HEK293 (cell line): ENCODE results near the gene IGSF9.

ENCODE experiments used
- BCL11A ChIP-seq: fragments of 450-650 bp; formaldehyde crosslinking; IDR thresholded peaks from 2 replicates; pipeline ENCODE4 v1.5.1; 2016; ENCODE audit warnings: low read depth, missing biosample characterization, missing genetic modification characterization
- CTCF ChIP-seq: fragments of 450-650 bp; formaldehyde crosslinking; IDR thresholded peaks from 2 replicates; pipeline ENCODE4 v1.5.1; 2016; ENCODE audit warnings: missing biosample characterization, missing genetic modification characterization
- HOXA7 ChIP-seq: sonication (generic); formaldehyde crosslinking; IDR thresholded peaks from 2 replicates; pipeline ENCODE4 v1.8.1; 2022; ENCODE audit warnings: missing genetic modification reagents, borderline replicate concordance
- OSR2 ChIP-seq: fragments of 450-650 bp; formaldehyde crosslinking; IDR thresholded peaks from 2 replicates; pipeline ENCODE4 v1.5.1; 2016; ENCODE audit warnings: missing biosample characterization, missing genetic modification characterization
- PRDM1 ChIP-seq: fragments of 450-650 bp; formaldehyde crosslinking; IDR thresholded peaks from 2 replicates; pipeline ENCODE4; 2016; ENCODE audit warnings: missing biosample characterization, missing genetic modification characterization
- SP7 ChIP-seq: fragments of 450-650 bp; formaldehyde crosslinking; IDR thresholded peaks from 2 replicates; pipeline ENCODE4 v1.5.1; 2016; ENCODE audit warnings: missing biosample characterization, missing genetic modification characterization
- WT1 ChIP-seq: fragments of 450-650 bp; formaldehyde crosslinking; IDR thresholded peaks from 2 replicates; pipeline ENCODE4 v1.5.1; 2016; ENCODE audit warnings: missing biosample characterization, missing genetic modification characterization
- ZBTB1 ChIP-seq: fragments of 450-650 bp; formaldehyde crosslinking; IDR thresholded peaks from 2 replicates; pipeline ENCODE4 v1.5.1; 2016; ENCODE audit warnings: missing biosample characterization, missing genetic modification characterization
- ZBTB26 ChIP-seq: fragments of 450-650 bp; formaldehyde crosslinking; optimal IDR thresholded peaks from 2 replicates; pipeline ENCODE3; 2016; ENCODE audit warnings: missing biosample characterization, mild to moderate bottlenecking, missing genetic modification characterization
- ZBTB8A ChIP-seq: fragments of 450-650 bp; formaldehyde crosslinking; IDR thresholded peaks from 2 replicates; pipeline ENCODE4 v1.5.1; 2016; ENCODE audit warnings: missing biosample characterization, missing genetic modification characterization
- ZFP37 ChIP-seq: fragments of 450-650 bp; formaldehyde crosslinking; IDR thresholded peaks from 2 replicates; pipeline ENCODE4 v1.5.1; 2016; ENCODE audit warnings: missing biosample characterization, missing genetic modification characterization
- ZNF140 ChIP-seq: fragments of 450-650 bp; formaldehyde crosslinking; IDR thresholded peaks from 2 replicates; pipeline ENCODE4 v1.5.1; 2016; ENCODE audit warnings: missing biosample characterization, missing genetic modification characterization
- ZNF155 ChIP-seq: fragments of 450-650 bp; formaldehyde crosslinking; IDR thresholded peaks from 2 replicates; pipeline ENCODE4 v1.5.1; 2016; ENCODE audit warnings: missing biosample characterization, missing genetic modification characterization
- ZNF18 ChIP-seq: fragments of 450-650 bp; formaldehyde crosslinking; IDR thresholded peaks from 2 replicates; pipeline ENCODE4 v1.5.1; 2016; ENCODE audit warnings: missing biosample characterization, missing genetic modification characterization
- ZNF202 ChIP-seq: fragments of 450-650 bp; formaldehyde crosslinking; IDR thresholded peaks from 2 replicates; pipeline ENCODE4 v1.5.1; 2016; ENCODE audit warnings: missing biosample characterization, missing genetic modification characterization, borderline replicate concordance
- ZNF302 ChIP-seq: fragments of 450-650 bp; formaldehyde crosslinking; IDR thresholded peaks from 2 replicates; pipeline ENCODE4 v1.5.1; 2016; ENCODE audit warnings: missing biosample characterization, missing genetic modification characterization, low read depth
- ZNF324 ChIP-seq: fragments of 450-650 bp; formaldehyde crosslinking; IDR thresholded peaks from 2 replicates; pipeline ENCODE4 v1.5.1; 2016; ENCODE audit warnings: missing biosample characterization, missing genetic modification characterization
- ZNF354C ChIP-seq: fragments of 450-650 bp; formaldehyde crosslinking; IDR thresholded peaks from 2 replicates; pipeline ENCODE4 v1.5.1; 2016; ENCODE audit warnings: missing biosample characterization, missing genetic modification characterization, low read depth, borderline replicate concordance
- ZNF513 ChIP-seq: fragments of 450-650 bp; IDR thresholded peaks from 2 replicates; pipeline ENCODE4 v1.5.1; 2018; ENCODE audit warnings: missing biosample characterization, missing genetic modification characterization
- ZNF530 ChIP-seq: fragments of 450-650 bp; formaldehyde crosslinking; IDR thresholded peaks from 2 replicates; pipeline ENCODE4 v1.5.1; 2016; ENCODE audit warnings: low read depth, missing biosample characterization, missing genetic modification characterization
- ZNF544 ChIP-seq: fragments of 450-650 bp; formaldehyde crosslinking; IDR thresholded peaks from 2 replicates; pipeline ENCODE4 v1.5.0; 2017; ENCODE audit warnings: missing biosample characterization, missing genetic modification characterization
- ZNF558 ChIP-seq: fragments of 450-650 bp; formaldehyde crosslinking; IDR thresholded peaks from 2 replicates; pipeline ENCODE4 v1.5.1; 2016; ENCODE audit warnings: missing biosample characterization, missing genetic modification characterization
- ZNF600 ChIP-seq: fragments of 450-650 bp; formaldehyde crosslinking; IDR thresholded peaks from 2 replicates; pipeline ENCODE4 v1.5.1; 2016; ENCODE audit warnings: missing biosample characterization, missing genetic modification characterization
- ZNF610 ChIP-seq: fragments of 450-650 bp; formaldehyde crosslinking; IDR thresholded peaks from 2 replicates; pipeline ENCODE4 v1.5.1; 2016; ENCODE audit warnings: missing biosample characterization, missing genetic modification characterization, borderline replicate concordance
- ZNF624 ChIP-seq: fragments of 450-650 bp; formaldehyde crosslinking; IDR thresholded peaks from 2 replicates; pipeline ENCODE4 v1.5.1; 2017; ENCODE audit warnings: missing biosample characterization, missing genetic modification characterization
- ZNF660 ChIP-seq: fragments of 450-650 bp; IDR thresholded peaks from 2 replicates; pipeline ENCODE4 v1.5.1; 2018; ENCODE audit warnings: missing biosample characterization, mild to moderate bottlenecking, missing genetic modification characterization
- ZNF843 ChIP-seq: fragments of 450-650 bp; formaldehyde crosslinking; IDR thresholded peaks from 2 replicates; pipeline ENCODE4 v1.5.1; 2016; ENCODE audit warnings: missing biosample characterization, missing genetic modification characterization
- ZSCAN16 ChIP-seq: fragments of 450-650 bp; formaldehyde crosslinking; IDR thresholded peaks from 2 replicates; pipeline ENCODE4 v1.5.1; 2016; ENCODE audit warnings: missing biosample characterization, missing genetic modification characterization
- ZSCAN30 ChIP-seq: fragments of 450-650 bp; IDR thresholded peaks from 2 replicates; pipeline ENCODE4 v1.5.1; 2018; ENCODE audit warnings: missing biosample characterization, mild to moderate bottlenecking, missing genetic modification characterization, moderate library complexity
- TF ChIP-seq, protein P1 (sequence below): fragments of 450-650 bp; formaldehyde crosslinking; IDR thresholded peaks from 2 replicates; pipeline ENCODE4 v1.5.1; 2016; ENCODE audit warnings: missing biosample characterization, missing genetic modification characterization
- TF ChIP-seq, protein P2 (sequence below): fragments of 450-650 bp; formaldehyde crosslinking; IDR thresholded peaks from 2 replicates; pipeline ENCODE4 v1.5.1; 2017; ENCODE audit warnings: missing biosample characterization, missing genetic modification characterization

The IGSF9 gene

DNA sequence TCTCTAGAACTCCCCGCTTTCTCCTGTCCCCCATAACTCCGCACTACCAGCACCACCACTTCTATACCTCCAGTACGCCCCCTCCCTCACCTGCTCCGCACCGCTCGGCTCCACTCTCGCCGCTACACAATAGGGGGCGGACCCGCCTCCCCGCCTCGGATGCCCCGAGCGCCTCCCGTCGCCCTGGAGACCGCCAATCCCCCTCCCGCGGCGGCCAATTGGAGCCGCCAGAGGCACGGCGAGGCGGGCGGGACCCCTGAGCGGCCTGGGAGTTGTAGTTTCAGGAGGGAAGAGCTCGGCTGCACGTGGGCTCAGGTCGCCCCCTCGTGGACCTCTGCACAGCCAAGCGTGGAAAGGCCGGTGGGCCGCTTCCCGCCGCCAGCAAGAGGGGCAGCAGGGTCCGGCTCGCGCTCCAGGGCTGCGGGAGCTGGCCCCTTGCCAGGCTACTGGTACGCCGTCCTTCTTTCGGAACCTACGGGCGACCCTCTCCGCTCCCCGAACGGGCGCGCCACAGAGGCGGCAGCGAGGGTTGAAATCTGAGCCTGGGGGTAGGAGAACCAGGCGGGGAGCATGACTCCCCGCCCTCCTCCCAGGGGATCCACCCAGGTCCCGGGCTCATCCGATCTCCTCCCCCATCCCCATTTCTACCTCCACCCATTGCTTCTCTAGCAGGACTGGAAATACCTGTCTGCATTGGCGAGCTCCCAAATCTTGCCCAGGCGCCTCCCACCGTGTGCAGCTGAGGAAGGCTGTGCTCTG, at the start of gene IGSF9 (continued):
- TF ChIP-seq SP7 (tag by site-specific recombination) (peak; percentile 72), ZNF530 (tag by site-specific recombination) (no peak), ZNF558 (no peak), ZSCAN30 (peak; percentile 28; the same call in 1 of the 2 replicates), ZBTB1 (no peak), ZNF155 (no peak), WT1 (peak; percentile 73), ZFP37 (no peak; the same call in 1 of the 2 replicates), ZNF324 (peak; percentile 33; the same call in 1 of the 2 replicates), BCL11A (tag by site-specific recombination) (no peak), ZNF140 (tag by site-specific recombination) (no peak), ZNF18 (tag by site-specific recombination) (no peak), ZBTB8A (tag by site-specific recombination) (peak; percentile 68), ZNF600 (tag by site-specific recombination) (peak; percentile 53; the same call in 1 of the 2 replicates), ZNF660 (tag by site-specific recombination) (peak; percentile 89), CTCF (tag by site-specific recombination) (peak; percentile 99), ZNF610 (peak; percentile 44; the same call in 1 of the 2 replicates), ZNF843 (tag by site-specific recombination) (0 out of 2 replicates have a peak, but pooled peaks have one; percentile 20), ZNF513 (no peak), ZNF202 (no peak), ZNF354C (tag by site-specific recombination) (no peak), ZNF624 (tag by site-specific recombination) (no peak), ZBTB26 (tag by site-specific recombination) (peak; percentile 60), HOXA7 (no peak), PRDM1 (no peak), ZNF302 (tag by site-specific recombination) (no peak), ZSCAN16 (tag by site-specific recombination) (no peak), OSR2 (tag by site-specific recombination) (no peak), ZNF544 (tag by site-specific recombination) (no peak)
- TF ChIP-seq, protein P1, sequence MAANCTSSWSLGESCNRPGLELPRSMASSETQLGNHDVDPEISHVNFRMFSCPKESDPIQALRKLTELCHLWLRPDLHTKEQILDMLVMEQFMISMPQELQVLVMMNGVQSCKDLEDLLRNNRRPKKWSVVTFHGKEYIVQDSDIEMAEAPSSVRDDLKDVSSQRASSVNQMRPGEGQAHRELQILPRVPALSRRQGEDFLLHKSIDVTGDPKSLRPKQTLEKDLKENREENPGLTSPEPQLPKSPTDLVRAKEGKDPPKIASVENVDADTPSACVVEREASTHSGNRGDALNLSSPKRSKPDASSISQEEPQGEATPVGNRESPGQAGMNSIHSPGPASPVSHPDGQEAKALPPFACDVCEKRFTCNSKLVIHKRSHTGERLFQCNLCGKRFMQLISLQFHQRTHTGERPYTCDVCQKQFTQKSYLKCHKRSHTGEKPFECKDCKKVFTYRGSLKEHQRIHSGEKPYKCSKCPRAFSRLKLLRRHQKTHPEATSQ (tag by site-specific recombination): no peak
- TF ChIP-seq, protein P2, sequence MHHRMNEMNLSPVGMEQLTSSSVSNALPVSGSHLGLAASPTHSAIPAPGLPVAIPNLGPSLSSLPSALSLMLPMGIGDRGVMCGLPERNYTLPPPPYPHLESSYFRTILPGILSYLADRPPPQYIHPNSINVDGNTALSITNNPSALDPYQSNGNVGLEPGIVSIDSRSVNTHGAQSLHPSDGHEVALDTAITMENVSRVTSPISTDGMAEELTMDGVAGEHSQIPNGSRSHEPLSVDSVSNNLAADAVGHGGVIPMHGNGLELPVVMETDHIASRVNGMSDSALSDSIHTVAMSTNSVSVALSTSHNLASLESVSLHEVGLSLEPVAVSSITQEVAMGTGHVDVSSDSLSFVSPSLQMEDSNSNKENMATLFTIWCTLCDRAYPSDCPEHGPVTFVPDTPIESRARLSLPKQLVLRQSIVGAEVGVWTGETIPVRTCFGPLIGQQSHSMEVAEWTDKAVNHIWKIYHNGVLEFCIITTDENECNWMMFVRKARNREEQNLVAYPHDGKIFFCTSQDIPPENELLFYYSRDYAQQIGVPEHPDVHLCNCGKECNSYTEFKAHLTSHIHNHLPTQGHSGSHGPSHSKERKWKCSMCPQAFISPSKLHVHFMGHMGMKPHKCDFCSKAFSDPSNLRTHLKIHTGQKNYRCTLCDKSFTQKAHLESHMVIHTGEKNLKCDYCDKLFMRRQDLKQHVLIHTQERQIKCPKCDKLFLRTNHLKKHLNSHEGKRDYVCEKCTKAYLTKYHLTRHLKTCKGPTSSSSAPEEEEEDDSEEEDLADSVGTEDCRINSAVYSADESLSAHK (tag by site-specific recombination): 0 out of 2 replicates have a peak, but pooled peaks have one; percentile 13
